Measurements from ENCODE around the gene KSR2.
"Not testable (repeated sequence)": the region's sequence is repeated elsewhere in the genome, so short reads cannot be mapped to it uniquely, and the experiment has no call there.

Gene KSR2

GRCh38 chr12:118013283-118013682, 44.5 kb upstream of the KSR2 start:
- no peak overlapping the region for H3K4me3 ChIP-seq (ENCODE audit: low read depth, low read length)
- no peaks in the 10 kb centered on the region for H3K27me3 ChIP-seq (replicated peaks)
- no peak for DNase-seq
- H3K27ac ChIP-seq, result no peak overlapping the region
- no peak for TF ChIP-seq CTCF (IDR thresholded peaks at IDR 0.05; ENCODE audit: low read depth, low read length, missing control alignments)
- in situ Hi-C loops (cut with HindIII; ENCODE audit: low pct_ligation_motif_present, low sequenced_read_pairs), result no loop called here
- H3K36me3 ChIP-seq (replicated peaks), result no peaks in the 10 kb centered on the region

GRCh38 chr12:118011961-118012360, 43.2 kb upstream of the KSR2 start:
- in situ Hi-C loops (cut with HindIII; ENCODE audit: low pct_ligation_motif_present, low sequenced_read_pairs), result no loop called here
- Histone ChIP-seq H3K27me3 (replicated peaks) (no peaks in the 10 kb centered on the region), H3K36me3 (replicated peaks) (no peaks in the 10 kb centered on the region), H3K4me3 (ENCODE audit: low read depth, low read length) (no peak overlapping the region), H3K27ac (no peak overlapping the region)
- no peak for TF ChIP-seq CTCF (IDR thresholded peaks at IDR 0.05; ENCODE audit: low read depth, low read length, missing control alignments)
- no peak for DNase-seq

- TF ChIP-seq CTCF (IDR thresholded peaks at IDR 0.05; ENCODE audit: low read depth, low read length, missing control alignments), result no peak
- Histone ChIP-seq H3K4me3 (ENCODE audit: low read depth, low read length) (no peak overlapping the region), H3K27me3 (replicated peaks) (no peaks in the 10 kb centered on the region), H3K36me3 (replicated peaks) (no peaks in the 10 kb centered on the region), H3K27ac (no peak overlapping the region)
- no peak for DNase-seq
- in situ Hi-C loops (cut with HindIII; ENCODE audit: low pct_ligation_motif_present, low sequenced_read_pairs), result no loop called here
These were observed 42.6 kb upstream of the KSR2 start for GRCh38 chr12:118011377-118011776.

GRCh38 chr12:118010903-118011302, 42.1 kb upstream of the KSR2 start:
- Histone ChIP-seq H3K4me3 (ENCODE audit: low read depth, low read length) (no peak overlapping the region), H3K27ac (no peak overlapping the region), H3K27me3 (replicated peaks) (no peaks in the 10 kb centered on the region), H3K36me3 (replicated peaks) (no peaks in the 10 kb centered on the region)
- no peak for TF ChIP-seq CTCF (IDR thresholded peaks at IDR 0.05; ENCODE audit: low read depth, low read length, missing control alignments)
- no peak for DNase-seq
- in situ Hi-C loops (cut with HindIII; ENCODE audit: low pct_ligation_motif_present, low sequenced_read_pairs), result no loop called here

GRCh38 chr12:117999806-118000205, 31.0 kb upstream of the KSR2 start:
- H3K27ac ChIP-seq; H3K27me3 ChIP-seq (replicated peaks); H3K36me3 ChIP-seq (replicated peaks); in situ Hi-C loops (cut with HindIII; ENCODE audit: low pct_ligation_motif_present, low sequenced_read_pairs); DNase-seq; H3K4me3 ChIP-seq (ENCODE audit: low read depth, low read length): not testable (repeated sequence)

GRCh38 chr12:117998719-117999118, 29.9 kb upstream of the KSR2 start:
- Histone ChIP-seq H3K4me3 (ENCODE audit: low read depth, low read length) (no peak overlapping the region), H3K27ac (no peak overlapping the region), H3K36me3 (replicated peaks) (no peaks in the 10 kb centered on the region), H3K27me3 (replicated peaks) (no peaks in the 10 kb centered on the region)
- TF ChIP-seq CTCF (IDR thresholded peaks at IDR 0.05; ENCODE audit: low read depth, low read length, missing control alignments), result no peak
- in situ Hi-C loops (cut with HindIII; ENCODE audit: low pct_ligation_motif_present, low sequenced_read_pairs), result no loop called here
- DNase-seq, result no peak

Data from brain microvascular endothelial cell (primary cell).